HG02943 (cell line): Measurements from ENCODE around the gene PARP9.
"Not testable (repeated sequence)": the region's sequence is repeated elsewhere in the genome, so short reads cannot be mapped to it uniquely, and the experiment has no call there.

Experiments used
- ATAC-seq: cut with Tn5 transposase; IDR thresholded peaks from one replicate; pipeline ENCODE4 v1.9.1; 2021; ENCODE audit warnings: mild to moderate bottlenecking, low read depth, moderate library complexity; ENCODE audit not compliant: unreplicated experiment

The PARP9 gene

DNA sequence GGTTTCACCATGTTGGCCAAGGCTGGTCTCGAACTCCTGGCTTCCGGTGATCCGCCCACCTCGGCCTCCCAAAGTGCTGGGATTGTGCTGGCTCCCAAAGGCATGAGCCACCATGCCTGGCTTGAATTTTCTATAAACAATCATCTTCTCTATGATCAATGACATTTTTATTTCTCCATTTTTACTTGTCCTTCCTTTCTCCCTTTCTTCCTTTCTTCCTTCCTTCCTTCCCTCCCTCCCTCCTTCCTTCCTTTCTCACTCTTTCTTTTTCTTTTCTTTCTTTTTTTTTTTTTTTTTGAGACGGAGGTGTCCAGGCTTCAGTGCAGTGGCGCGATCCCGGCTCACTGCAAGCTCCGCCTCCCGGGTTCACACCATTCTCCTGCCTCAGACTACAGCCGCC lies 40.8 kb downstream of the PARP9 start:
- no peak for ATAC-seq

DNA sequence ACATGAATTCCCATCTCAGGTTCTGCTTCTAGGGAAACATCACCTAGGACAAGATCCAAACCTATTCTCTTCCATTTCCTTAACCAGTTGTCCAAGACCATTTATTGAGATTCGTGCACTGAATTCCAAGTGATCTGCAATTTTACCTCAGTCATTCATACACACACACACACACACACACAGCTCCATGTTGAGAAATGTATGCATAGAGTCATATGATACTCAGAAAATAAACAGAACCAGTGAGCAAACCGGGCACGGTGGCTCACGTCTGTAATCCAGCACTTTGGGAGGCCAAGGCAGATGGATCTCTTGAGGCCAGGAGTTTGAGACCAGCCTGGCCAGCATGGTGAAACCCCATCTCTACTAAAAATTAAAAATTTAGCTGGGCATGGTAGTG lies 43.2 kb downstream of the PARP9 start:
- ATAC-seq: no peak

DNA sequence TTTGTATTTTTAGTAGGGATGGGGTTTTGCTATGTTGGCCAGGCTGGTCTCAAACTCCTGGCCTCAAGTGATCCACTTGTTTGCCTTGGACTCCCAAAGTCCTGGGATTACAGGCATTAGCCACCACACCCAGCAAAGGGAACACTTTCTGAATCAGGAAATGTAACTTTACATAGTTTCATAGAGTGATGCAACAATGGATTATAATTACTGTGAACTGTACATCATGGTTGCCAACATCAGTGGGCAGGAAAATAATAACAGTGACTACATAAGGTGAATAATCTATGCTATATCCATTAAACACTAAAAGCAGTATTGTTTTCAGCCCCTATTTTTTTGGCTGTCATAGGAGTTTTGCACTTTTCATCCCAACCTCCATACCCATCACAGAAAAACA lies 44.4 kb downstream of the PARP9 start:
- no peak for ATAC-seq

DNA sequence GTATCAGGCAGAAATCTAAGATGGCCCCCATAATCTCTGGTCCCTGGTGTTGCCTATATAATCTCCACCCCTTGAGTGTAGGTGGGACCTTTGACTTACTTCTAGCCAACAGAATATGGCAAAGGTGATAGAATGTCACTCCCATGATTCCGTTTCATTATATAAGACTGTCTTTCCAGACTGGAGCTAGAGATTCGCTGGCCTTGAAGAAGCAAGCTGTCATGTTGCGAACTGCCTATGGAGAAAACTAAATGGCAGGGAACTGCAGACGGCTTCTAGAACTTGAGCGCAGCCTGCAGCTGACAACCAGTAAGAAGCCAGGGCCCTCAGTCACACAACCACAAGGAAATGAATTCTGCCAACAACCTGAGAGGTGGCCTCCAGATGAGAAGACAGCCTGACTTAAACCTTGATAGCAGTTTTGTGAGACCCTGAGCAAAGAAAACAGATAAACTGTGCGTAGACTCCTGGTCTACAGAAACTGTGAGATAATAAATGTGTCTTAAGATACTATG lies 47.2 kb downstream of the PARP9 start:
- ATAC-seq: no peak

DNA sequence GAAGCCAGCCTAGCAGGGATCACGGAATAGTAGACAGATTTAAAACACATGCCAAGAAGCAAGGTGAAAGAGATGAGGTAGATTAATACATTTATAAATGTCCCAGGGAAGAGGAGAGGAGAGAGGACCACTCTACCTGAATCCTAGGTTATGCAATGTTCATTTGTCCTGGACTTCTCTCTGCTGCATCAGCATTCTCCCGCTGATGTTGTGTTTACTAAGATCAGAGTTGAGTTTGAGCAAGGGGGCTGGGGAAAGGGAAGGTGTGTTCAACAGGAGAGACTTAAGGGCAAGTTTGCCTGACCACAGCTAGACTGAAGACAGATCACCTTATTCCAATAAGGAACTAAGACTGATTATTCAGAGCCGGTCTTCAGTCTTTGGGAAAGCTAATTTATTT lies 48.2 kb downstream of the PARP9 start:
- no peak for ATAC-seq

DNA sequence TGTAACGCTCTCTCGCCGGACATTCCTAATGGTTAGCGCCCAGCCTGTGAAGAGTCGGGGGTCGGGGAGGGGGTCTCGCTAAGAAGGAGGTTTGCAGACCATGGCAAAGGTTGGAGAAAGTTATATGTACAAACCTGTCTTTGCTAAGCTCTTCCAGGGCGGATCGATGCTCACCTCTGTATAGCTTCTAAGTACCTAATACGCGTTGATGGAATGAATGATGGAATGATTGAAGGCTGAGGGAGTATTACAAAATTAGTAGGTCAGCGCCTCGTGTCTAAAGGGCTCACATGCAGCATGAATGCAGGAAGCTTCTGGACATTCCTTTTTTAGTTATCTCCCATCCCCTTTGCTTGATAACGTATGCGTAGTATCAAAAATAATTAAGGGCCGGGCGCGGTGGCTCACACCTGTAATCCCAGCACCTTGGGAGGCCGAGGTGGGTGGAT lies 49.1 kb downstream of the PARP9 start:
- no peak for ATAC-seq

DNA sequence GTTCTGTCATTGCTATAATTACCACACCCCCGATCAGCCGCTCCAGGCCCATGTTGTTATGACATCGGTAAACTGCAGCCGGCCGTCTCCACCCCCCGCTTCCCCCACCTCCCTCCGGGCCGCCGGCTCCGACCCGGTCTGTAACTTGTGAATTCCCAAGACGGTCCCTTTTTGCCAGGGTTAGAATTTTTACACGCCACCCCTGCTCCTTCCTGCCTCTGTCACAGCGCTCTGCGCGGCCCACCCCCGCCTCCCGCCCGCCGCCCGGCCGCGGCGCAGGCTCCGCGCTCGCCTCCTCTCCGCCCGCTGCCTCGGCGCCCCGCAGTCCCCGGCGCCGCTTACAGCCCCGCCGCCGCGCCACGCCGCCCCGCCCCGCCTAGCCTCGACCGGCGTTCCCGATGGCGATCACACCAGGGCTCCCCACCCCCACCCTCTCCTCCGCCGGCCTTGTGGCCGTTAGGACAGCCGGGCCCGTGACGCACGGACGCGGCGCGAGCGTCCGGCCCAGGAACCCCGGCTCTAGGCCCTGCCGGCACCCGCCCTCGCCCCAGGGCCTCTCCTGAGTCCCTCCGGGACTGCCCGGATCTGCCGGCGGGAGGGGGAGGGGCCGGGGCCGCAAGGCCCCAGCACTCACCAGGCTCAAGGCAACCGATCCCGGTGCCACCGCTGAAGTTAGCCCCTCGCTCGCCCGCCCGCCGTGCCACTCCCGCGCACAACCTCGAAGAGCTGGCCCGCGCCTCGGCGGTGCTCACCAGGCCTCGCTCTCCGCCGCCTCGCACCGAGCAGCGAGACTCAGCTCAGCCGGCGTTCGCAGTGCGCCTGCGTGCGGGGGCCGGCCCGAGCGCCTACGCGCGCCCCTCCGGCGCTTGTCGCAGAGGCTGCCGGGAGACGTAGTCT lies 49.7 kb downstream of the PARP9 start, which contains the start of gene KPNA1:
Gene KPNA1 (minus strand): TSS at position 817 of the 897 bp plus-strand sequence. CDS start 18,374 bp downstream, outside the sequence.
- peak; percentile 84 for ATAC-seq

DNA sequence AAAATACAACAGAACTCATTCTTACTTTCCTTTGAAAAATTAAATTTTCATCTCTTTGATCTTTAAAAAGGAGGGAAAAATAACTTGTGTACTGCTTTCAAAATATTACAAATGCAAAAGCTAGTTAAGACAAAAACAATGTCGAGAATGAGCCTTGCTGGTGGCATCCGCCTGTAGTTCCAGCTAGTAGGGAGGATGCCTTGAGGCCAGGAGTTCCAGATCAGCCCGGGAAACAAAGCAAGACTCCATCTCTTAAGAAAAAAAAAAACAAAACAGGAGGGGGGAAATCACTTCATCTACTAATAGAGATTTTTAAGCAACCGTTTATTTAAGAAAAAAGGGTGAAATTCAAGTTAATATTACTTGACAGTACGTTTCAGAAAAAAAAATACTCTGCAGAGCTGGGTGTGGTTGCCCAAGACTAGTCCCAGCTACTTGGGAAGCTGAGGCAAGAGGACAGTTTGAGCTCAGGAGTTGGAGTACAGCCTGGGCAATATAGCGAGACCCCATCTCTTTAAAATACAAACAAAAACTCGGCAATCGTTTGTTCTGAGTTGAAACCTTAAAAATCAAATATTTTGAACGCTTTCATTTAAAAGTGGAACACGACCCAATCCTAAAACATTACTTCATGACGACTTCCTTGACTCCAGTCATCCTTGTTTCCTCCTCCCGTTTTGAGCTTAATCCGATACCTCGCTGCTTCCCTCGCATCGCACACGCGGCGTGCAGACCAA lies 50.5 kb downstream of the PARP9 start:
- no peak for ATAC-seq

DNA sequence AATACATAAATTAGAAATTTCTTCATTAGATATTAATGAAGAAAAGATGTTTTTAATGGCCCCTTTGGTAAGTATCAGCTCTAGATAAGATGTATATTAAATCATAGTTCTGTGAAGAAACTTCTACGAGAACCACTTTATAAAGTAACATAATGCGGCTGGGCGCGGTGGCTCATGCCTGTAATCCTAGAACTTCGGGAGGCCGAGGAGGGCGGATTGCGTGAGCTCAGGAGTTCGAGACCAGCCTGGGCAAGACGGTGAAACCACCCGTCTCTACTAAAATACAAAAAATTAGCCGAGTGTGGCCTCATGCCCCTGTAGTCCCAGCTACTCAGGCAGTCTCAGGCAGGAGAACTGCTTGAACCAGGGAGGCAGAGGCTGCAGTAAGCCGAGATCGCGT lies 51.8 kb downstream of the PARP9 start:
- no peak for ATAC-seq

DNA sequence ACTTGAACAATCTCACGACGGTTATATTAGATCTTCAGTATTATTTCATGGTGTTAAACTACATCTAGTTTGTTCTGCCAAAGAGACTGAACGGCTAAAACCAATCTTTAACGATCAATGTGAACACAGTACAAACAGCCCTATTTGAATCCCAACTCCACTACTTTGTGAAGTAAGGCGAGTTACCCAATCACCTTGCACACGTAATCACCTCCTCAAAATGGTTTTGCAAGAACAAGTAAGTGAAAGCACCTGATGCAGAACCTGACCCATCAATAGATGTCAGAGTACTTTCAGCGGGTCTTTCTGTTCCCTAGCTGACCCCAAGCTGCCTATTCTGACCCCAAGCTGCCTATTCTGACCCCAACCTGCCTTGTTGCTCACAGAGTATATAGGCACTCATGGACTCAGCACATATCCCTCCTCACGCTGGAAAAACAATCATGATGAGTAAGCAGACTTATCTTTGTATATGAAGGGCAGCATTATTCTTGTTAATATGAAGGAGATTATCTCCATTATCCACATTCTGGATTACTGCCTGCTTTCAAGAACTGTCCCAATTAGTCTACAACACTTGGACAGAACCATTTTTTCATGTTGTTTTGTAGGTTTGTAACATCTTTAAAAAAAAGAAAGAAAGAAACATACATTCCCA lies 53.1 kb downstream of the PARP9 start:
- no peak for ATAC-seq

DNA sequence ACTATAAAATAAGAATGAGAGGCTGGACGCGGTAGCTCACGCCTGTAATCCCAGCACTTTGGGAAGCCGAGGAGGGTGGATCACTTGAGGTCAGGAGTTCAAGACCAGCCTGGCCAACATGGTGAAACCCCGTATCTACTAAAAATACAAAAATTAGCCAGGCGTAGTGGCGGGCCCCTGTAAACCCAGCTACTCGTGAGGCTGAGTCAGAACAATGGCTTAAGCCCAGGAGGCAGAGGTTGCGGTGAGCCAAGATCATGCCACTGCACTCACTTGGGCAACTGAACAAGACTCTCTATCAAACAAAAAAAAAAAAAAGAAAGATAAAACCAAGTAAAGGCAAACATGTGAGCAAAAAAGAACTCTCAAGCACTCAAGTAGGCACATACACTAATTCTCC lies 55.2 kb downstream of the PARP9 start:
- not testable (repeated sequence) for ATAC-seq

DNA sequence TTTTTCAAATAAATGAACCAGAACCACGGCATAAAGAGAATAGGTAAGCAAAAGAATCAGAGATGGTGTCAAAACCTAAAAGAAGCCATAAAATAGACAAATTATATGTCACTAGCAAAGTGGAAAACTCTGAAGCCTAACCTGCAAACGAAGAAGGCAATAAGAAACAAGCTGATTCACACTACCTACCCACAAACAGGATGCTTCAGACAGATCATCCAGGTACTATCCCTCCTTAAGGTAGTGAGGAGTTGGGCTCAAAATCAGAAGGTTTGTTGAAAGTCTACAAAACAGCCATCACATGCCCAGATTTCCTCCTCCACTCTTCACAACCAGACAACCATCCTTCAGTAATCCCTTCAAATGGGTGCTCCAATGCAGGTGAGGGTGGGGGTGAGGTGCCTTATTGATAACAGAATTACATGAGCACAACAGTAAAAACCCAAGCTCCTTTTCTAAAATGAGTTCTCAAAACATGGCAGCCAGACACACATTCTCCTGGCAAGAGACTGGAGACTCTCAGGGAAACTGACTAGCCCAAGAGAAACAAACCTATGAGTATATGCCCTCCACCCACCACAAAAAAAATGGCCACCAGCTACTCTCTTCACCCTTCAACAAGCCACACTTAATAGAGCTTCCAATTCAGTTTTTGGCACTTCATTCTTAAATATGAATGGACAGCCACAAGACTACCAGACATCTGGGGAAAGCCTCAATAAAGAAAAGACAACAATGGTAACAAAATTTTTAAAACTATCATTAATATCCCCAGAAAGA lies 55.8 kb downstream of the PARP9 start:
- no peak for ATAC-seq

DNA sequence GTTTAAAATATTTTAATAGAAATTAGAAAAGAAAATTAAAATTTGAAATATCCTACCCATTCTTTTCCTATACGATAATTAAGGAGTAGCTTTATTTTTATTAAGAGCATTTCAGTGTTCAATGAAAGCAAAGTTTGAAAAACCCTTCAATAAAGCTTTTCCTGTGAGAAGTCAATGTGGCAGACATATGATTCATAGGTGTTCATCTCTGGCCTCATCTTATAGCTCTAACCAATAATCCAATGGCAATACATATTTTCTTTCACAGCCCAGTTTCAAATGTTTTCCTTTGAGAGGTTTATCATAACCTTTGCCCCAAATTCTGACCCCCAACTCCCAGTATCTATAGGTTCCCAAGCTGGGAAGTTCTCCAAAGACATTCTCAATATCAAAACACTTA lies 57.6 kb downstream of the PARP9 start:
- ATAC-seq: no peak

DNA sequence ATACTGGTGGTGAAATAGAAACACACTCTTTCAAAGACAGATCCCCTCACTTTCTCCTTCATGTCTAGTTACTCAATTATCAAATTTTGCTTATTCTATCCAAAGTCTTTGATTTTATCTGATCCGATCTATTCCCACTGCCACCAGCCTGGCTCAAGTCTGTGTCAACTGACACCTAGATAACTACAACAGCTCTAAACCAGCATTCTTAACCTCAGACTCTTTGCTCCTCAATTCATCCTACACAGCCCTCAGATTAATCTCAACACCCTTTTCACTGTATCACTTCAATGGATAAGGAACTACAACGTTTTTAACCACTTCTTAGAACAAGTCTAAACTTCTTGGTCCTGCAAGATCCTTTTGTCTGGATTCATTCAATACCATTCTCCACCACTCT lies 58.4 kb downstream of the PARP9 start:
- no peak for ATAC-seq

DNA sequence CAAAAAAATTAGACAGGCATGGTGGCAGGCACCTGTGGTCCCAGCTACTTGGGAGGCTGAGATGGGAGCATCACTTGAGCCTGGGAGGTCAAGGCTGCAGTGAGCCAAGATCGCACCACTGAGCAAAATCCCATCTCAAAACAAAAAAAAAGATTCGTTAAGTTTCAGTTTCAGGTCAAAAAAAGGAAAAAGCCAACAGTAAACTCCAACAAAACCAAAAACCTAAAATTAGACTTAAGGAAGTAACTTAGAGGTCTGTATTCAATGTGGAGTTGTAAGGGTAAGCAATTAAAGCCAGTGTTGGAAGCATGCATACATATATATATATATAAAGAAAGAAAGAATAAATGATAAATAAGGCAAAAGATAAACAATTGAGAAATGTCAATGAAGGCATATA lies 61.2 kb downstream of the PARP9 start:
- ATAC-seq: no peak

DNA sequence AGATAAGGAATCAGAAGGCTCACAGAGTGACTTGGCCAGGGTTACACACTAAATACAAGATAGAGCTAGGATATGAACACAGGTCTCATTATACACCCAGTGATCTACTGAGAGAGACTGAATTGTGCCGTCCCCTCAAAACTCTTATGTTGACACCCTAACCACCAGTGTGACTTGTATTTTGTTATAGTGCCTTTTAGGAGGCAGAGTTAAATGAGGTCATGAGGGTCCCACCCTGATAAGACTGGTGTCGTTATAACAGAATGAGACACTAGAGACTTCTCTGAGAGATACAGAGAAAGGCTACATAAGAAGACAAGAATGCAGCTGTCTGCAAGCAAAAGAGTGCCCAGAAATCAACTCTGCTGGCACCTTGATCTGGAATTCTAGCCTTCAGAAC lies 62.0 kb downstream of the PARP9 start:
- ATAC-seq: no peak

DNA sequence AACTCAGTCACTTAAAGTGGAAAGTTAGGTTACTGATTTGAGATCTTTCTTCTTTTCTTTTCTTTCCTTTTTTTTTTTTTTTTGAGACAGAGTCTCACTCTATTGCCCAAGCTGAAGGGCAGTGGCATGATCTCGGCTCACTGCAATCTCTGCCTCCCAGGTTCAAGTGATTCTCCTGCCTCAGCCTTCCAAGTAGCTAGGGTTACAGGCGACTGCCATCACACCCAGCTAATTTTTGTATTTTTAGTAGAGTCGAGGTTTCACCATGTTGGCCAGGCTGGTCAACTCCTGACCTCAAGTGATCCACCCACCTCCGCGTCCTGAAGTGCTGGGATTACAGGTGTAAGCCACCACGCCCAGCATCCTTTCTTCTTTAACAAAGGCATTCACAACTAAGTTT lies 63.1 kb downstream of the PARP9 start:
- ATAC-seq: not testable (repeated sequence)

DNA sequence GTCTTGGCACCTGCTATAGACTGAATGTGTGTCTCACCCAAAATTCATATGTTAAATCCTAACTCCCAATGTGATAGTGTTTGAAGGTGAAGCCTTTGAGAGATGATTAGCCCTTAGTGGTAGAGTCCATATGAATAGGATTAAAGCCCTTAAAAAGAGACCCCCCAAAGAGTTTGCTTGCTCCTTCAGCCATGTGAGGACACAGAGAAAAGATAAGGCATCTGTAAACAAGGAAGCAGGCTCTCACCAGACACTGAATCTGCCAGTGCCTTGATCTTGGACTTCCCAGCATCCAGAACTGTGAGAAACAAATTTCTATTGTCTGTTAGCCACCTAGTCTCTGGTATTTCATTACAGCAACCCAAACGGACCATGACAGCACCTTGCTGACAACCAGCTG lies 65.9 kb downstream of the PARP9 start:
- ATAC-seq: no peak

DNA sequence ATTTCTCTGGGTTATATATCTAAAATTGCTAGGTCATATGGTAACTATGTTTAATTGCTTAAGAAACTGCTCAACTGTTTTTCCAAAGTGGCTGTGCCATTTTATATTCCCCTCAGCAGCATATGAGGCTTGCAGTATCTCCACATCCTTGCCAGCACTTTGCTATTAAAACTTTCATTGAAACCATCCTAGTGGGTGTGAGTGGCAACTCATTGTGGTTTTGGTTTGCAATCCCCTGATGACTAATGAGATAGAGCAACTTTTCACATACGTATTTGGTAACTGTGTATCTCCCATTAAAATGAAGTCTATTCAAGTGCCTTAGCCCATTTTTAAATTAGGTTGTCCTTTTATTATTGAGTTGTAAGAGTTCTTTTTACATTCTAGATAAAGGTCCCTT lies 66.7 kb downstream of the PARP9 start:
- ATAC-seq: peak; percentile 90

DNA sequence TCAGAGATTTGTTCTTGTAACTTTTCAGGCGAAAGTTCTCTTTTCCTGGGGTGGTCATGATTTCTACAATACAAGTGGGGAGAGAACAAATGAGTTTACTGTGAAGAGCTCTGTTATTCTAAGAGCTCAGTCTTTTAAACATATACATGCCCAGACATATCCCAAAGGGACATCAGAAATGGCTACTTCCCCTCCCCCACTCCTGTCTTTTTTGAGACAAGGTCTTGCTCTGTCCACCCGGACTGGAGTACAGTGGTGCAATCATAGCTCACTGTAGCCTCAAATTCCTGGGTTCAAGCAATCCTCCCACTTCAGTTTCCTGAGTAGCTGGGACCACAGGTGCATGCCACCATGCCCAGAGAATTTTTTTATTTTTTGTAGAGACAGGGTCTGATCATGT lies 67.6 kb downstream of the PARP9 start:
- ATAC-seq: no peak
